GM12878 (cell line): ENCODE data around the gene PHF21B. TPM values are rescaled to one million over a fixed set of nuclear protein-coding genes. Genes with fewer than 3 reads are reported as not detected.

ENCODE experiments used
- ATAC-seq: fragments of 200-7000 bp; cut with Tn5 transposase; 3 replicates; pipeline ENCODE4 v1.9.1; 2020; ENCODE audit warnings: mild to moderate bottlenecking, moderate library complexity
- BruUV-seq: library from RNA; stranded (reverse); fragments of 400-500 nt; replicated peaks from 2 replicates; lab custom pipeline; 2021; lab: Mats Ljungman, UMichigan
- CTCF ChIA-PET: fragments of 300-600 bp; sonication (Branson Sonifier 250); formaldehyde crosslinking; extraction: SDS; loops from one replicate; lab custom pipeline; 2021; ENCODE audit warnings: inconsistent platforms; lab: Yijun Ruan, JAX
- POLR2A ChIA-PET: fragments of 350-600 bp; formaldehyde crosslinking; extraction: SDS; loops from one replicate; lab custom pipeline; 2021; ENCODE audit warnings: inconsistent platforms; lab: Charles Lee
- RAD21 ChIA-PET: fragments of 300-600 bp; sonication (Branson Sonifier 250); formaldehyde crosslinking; loops from one replicate; lab custom pipeline; 2023; ENCODE audit warnings: antibody characterized with exemption; ENCODE audit not compliant: unreplicated experiment; lab: Charles Lee
- SMC1A ChIA-PET: fragments of 300-600 bp; sonication (Branson Sonifier 250); formaldehyde crosslinking; loops from one replicate; lab custom pipeline; 2023; ENCODE audit not compliant: unreplicated experiment, uncharacterized antibody; lab: Charles Lee
- DNase-seq: peaks from one replicate; pipeline ENCODE4 v3.0.0-alpha.2; 2011; ENCODE audit warnings: low read depth, low spot score
- FAIRE-seq: peaks from 3 replicates; lab custom pipeline; 2011; peaks lifted over from hg19 to GRCh38; lab: Jason Lieb, UNC
- H2AFZ ChIP-seq: 2 replicates; pipeline ENCODE4 v1.6.0; 2011; ENCODE audit warnings: low read depth, low read length, control low read depth; ENCODE audit not compliant: control insufficient read depth
- H3K27ac ChIP-seq: 2 replicates; pipeline ENCODE4 v1.5.1; 2011; ENCODE audit warnings: control low read depth; ENCODE audit not compliant: control insufficient read depth, insufficient read depth
- H3K27me3 ChIP-seq, 2 experiments: replicated peaks in 1 of 2; 2 replicates each; pipeline versions ENCODE4 v1.6.0 to v1.6.1; 2011; ENCODE audit warnings: low read length in 1 of 2; ENCODE audit not compliant: control insufficient read depth in 2 of 2, insufficient read depth in 2 of 2
- H3K36me3 ChIP-seq, 2 experiments: 2 replicates each; pipeline ENCODE4 v1.5.1; 2011; ENCODE audit warnings: low read length in 1 of 2; ENCODE audit not compliant: control insufficient read depth in 2 of 2, insufficient read depth in 2 of 2
- H3K4me1 ChIP-seq: 2 replicates; pipeline ENCODE4 v1.6.1; 2011; ENCODE audit warnings: mild to moderate bottlenecking, low read length, moderate library complexity, mixed read lengths; ENCODE audit not compliant: control insufficient read depth, insufficient read depth
- H3K4me2 ChIP-seq: 2 replicates; pipeline ENCODE4 v1.6.0; 2011; ENCODE audit warnings: control low read depth; ENCODE audit not compliant: control insufficient read depth, insufficient read depth
- H3K4me3 ChIP-seq: fragments of 200-600 bp; sonication (generic); 2 replicates; pipeline ENCODE4 v1.5.1; 2016
- H3K79me2 ChIP-seq: 2 replicates; pipeline ENCODE4 v1.6.0; 2011; ENCODE audit warnings: low read length; ENCODE audit not compliant: control insufficient read depth, insufficient read depth
- H3K9ac ChIP-seq: 2 replicates; pipeline ENCODE4 v1.8.0; 2011; ENCODE audit warnings: low read length, control low read depth, mixed read lengths; ENCODE audit not compliant: control insufficient read depth, insufficient read depth
- H3K9me3 ChIP-seq: replicated peaks from 3 replicates; pipeline ENCODE4 v1.5.1; 2011; ENCODE audit warnings: mild to moderate bottlenecking, low read length; ENCODE audit not compliant: control insufficient read depth, insufficient read depth
- H4K20me1 ChIP-seq: 2 replicates; pipeline ENCODE4 v1.6.0; 2011; ENCODE audit not compliant: control insufficient read depth, insufficient read depth
- RBBP5 ChIP-seq: fragments of 200-600 bp; sonication (generic); conservative IDR thresholded peaks from 2 replicates; pipeline ENCODE4 v1.6.1; 2016
- REST ChIP-seq: IDR thresholded peaks from 2 replicates; pipeline ENCODE4 v1.6.1; 2012; ENCODE audit warnings: mild to moderate bottlenecking, low read depth, low read length
- WGBS: methylation state at CpG from one replicate; pipeline ENCODE4 v1.1.6; 2016; ENCODE audit warnings: low lambda C conversion rate; ENCODE audit not compliant: insufficient replicate concordance, insufficient coverage; ENCODE audit errors: missing lambda C conversion rate; 5-methylcytosine and 5-hydroxymethylcytosine counted together
- in situ Hi-C: fragments of 300-500 bp; cut with MboI; formaldehyde crosslinking; loops from 9 replicates; pipeline ENCODE4 v1.14.3; 2018; ENCODE audit warnings: mixed read lengths
- intact Hi-C: fragments of 100-400 bp; cut with micrococcal nuclease; formaldehyde crosslinking; loops from one replicate; pipeline ENCODE4 v1.14.2; 2022; ENCODE audit not compliant: unreplicated experiment
- polyA plus RNA-seq, 11 experiments: library from polyadenylated mRNA; depleted of rRNA in 4 of 11; unstranded in 6 of 11; stranded (reverse) in 5 of 11; fragments of >200 nt; fragmentation: Nextera tagmentation in 4 of 11; fragmentation: Illumina TruSeq in 1 of 11; extraction: Ambion mirVana in 4 of 11; extraction: Trizol in 1 of 11; gene quantifications; 1 replicate in 1 of 11; 2 replicates in 10 of 11; pipeline versions ENCODE4 v1.2.1 to v1.2.3, GENCODE V29; 2011 to 2016; ENCODE audit warnings: inconsistent platforms in 2 of 11, missing spikeins in 2 of 11, low read depth in 1 of 11
- total RNA-seq, 4 experiments: library from RNA; depleted of rRNA in 3 of 4; stranded (reverse); fragments of >200 nt in 3 of 4; fragmentation: Illumina TruSeq in 1 of 4; extraction: Trizol in 1 of 4; gene quantifications; 2 replicates each; pipeline versions ENCODE4 v1.2.1 to v1.2.3, GENCODE V29; 2013 to 2021

PHF21B gene
- total and polyA plus RNA-seq, 10 of the 15 experiments (the other 5 are each of a cell fraction or from before 2014, with no cell fraction given), result 0.03 to 0.35 TPM; not detected in 8

GRCh38 chr22:45007391-45008185, 2.2 kb downstream of the PHF21B start:
- Histone ChIP-seq H3K9ac (no peak overlapping the region), H3K79me2 (no peaks in the 10 kb centered on the region), H3K9me3 (no peaks in the 10 kb centered on the region), H3K36me3 (no peaks in the 10 kb centered on the region), H3K4me3 (0 out of 2 replicates have a peak overlapping the region, but pooled peaks have one; percentile 11), H3K4me1 (no peaks in the 10 kb centered on the region), H4K20me1 (no peaks in the 10 kb centered on the region), H2AFZ (no peak overlapping the region), H3K27me3 (peaks cover 0 to 1% of the 10 kb centered on the region in 2 experiments), H3K4me2 (no peak overlapping the region), H3K27ac (no peak overlapping the region)
- ChIA-PET SMC1A (no interaction called here), CTCF (interaction anchor here (0.6 kb wide), 1 partner anchor 120 kb away, joined by 3 read pairs; no protein-coding TSS in a partner anchor), RAD21 (no interaction called here), POLR2A (no interaction called here)
- ATAC-seq (no peak), FAIRE-seq (no peak), DNase-seq (no peak)
- intact Hi-C loops (no loop called here), in situ Hi-C loops (no loop called here)
- no peak for TF ChIP-seq RBBP5
- TF ChIP-seq REST, result peak; percentile 62; the same call in 1 of the 2 replicates
- WGBS, result 4% methylated on average over 28 of the region's 90 CpGs
- no TSS peak for BruUV-seq
